Epithelial cell of proximal tubule (primary cell): Measurements from ENCODE around the gene C2CD4C. TPM values are rescaled to one million over a fixed set of nuclear protein-coding genes. Genes with fewer than 3 reads are reported as not detected.

Source experiments
- DNase-seq: peaks from one replicate; pipeline ENCODE4 v3.0.0-alpha.2; 2011; ENCODE audit warnings: low read depth
- H3K4me3 ChIP-seq: 2 replicates; pipeline ENCODE4 v1.5.1; 2011; ENCODE audit warnings: low read depth, mild to moderate bottlenecking, low read length
- total RNA-seq: library from RNA; depleted of rRNA; stranded (reverse); fragments of >200 nt; gene quantifications from 2 replicates; pipeline ENCODE4 v1.2.3, GENCODE V29; 2015
- TF ChIP-seq, protein P1 (sequence below): conservative IDR thresholded peaks from 2 replicates; pipeline ENCODE4 v1.5.1; 2012; ENCODE audit warnings: low read depth, mild to moderate bottlenecking, low read length

The C2CD4C gene, protein sequence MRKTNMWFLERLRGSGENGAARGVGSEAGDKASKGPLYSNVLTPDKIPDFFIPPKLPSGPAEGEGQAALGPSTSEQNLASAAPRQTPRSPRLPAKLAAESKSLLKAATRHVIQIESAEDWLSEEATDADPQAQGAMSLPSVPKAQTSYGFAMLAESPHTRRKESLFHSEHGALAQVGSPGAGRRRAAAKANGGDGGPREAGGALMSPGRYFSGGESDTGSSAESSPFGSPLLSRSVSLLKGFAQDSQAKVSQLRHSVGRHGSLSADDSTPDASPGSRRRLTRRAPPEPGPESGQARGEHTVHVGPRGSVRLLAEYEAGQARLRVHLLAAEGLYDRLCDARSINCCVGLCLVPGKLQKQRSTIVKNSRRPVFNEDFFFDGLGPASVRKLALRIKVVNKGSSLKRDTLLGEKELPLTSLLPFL
- 0.12 TPM in 1 of 2 replicates, not detected in the other for total RNA-seq

DNA sequence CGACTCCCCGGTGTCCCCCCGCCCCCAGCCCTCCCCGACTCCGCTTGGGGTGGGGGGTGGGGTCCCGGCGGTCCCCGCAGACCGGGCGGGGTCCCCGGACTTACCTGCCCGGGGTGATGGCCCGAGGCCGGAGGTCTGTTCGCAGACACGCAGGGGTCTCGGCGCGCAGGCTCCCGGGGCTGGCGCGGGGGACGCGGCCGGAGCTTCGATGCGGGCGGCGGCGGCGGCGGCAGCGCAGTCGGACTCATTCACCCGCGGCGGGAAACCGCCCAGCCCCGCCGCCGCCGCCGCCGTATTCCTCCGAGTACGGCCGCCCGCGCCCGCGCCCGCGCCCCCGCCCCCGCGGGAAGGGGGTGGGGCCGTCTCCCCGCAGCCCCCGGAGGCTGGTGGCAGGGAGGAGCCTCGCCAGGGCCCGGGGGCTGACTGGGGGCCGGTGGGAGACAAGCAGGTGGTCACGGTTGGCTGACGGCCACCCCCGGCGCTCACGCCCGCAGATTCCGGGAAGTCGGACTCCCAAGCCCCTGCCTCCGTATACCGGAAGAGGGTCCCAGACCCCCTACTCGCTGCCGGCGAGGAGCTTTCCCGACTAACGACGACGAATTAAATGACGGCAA lies at the start of gene C2CD4C:
TSS of gene C2CD4C (minus strand) at position 246 of the 614 bp plus-strand sequence. CDS start 786 bp downstream, outside the sequence.
- H3K4me3 ChIP-seq = peak within 1 kb of the TSS; percentile 27
- DNase-seq = no peak
- TF ChIP-seq, protein P1, sequence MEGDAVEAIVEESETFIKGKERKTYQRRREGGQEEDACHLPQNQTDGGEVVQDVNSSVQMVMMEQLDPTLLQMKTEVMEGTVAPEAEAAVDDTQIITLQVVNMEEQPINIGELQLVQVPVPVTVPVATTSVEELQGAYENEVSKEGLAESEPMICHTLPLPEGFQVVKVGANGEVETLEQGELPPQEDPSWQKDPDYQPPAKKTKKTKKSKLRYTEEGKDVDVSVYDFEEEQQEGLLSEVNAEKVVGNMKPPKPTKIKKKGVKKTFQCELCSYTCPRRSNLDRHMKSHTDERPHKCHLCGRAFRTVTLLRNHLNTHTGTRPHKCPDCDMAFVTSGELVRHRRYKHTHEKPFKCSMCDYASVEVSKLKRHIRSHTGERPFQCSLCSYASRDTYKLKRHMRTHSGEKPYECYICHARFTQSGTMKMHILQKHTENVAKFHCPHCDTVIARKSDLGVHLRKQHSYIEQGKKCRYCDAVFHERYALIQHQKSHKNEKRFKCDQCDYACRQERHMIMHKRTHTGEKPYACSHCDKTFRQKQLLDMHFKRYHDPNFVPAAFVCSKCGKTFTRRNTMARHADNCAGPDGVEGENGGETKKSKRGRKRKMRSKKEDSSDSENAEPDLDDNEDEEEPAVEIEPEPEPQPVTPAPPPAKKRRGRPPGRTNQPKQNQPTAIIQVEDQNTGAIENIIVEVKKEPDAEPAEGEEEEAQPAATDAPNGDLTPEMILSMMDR = no peak

DNA sequence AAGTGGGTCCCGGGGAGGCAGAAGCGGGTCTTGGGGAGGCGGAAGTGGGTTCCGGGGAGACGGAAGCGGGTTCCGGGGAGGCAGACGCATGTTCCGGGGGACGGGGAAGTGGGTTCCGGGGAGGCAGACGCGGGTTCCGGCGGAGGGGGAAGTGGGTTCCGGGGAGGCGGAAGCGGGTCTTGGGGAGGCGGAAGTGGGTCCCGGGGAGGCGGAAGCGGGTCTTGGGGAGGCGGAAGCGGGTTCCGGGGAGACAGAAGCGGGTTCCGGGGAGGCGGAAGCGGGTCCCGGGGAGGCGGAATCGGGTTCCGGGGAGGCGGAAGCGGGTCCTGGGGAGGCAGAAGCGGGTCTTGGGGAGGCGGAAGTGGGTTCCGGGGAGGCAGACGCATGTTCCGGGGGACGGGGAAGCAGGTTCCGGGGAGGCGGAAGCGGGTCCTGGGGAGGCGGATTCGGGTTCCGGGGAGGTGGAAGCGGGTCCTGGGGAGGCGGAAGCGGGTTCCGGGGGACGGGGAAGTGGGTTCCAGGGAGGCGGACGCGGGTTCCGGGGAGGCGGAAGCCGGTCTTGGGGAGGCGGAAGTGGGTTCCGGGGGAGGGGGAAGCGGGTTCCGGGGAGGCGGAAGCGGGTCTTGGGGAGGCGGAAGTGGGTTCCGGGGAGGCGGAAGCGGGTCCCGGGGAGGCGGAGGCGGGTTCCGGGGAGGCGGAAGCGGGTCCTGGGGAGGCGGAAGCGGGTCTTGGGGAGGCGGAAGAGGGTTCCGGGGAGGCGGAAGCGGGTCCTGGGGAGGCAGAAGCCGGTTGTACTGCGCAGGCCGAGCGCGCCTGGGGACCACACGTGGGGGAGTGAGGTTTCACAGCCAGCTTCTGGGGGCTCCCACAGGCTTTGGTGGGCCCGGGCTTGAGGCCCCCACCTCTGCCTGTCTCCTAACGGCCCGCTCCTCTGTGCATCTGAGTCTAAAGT lies 49.4 kb upstream of the C2CD4C start:
- TF ChIP-seq, protein P1 = no peak
- no peak for DNase-seq
- no peak overlapping the region for H3K4me3 ChIP-seq

DNA sequence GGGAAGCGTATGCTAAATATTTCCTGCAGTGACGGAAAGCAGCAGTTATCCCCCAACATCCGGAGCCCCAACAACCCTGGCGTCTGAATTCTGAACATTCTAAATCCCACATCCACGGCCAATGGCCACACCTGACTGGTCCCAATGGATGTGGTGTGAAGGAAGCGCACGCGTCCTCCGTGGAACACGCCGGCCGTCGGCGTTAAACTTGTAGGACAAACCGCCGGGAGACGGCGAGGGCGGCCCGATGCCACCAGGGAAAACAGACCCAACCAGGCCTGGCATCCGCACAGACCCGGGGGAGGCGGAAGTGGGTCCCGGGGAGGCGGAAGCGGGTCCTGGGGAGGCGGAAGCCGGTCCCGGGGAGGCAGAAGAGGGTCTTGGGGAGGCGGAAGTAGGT lies 48.7 kb upstream of the C2CD4C start:
- DNase-seq = no peak
- no peak overlapping the region for H3K4me3 ChIP-seq
- TF ChIP-seq, protein P1 = no peak

DNA sequence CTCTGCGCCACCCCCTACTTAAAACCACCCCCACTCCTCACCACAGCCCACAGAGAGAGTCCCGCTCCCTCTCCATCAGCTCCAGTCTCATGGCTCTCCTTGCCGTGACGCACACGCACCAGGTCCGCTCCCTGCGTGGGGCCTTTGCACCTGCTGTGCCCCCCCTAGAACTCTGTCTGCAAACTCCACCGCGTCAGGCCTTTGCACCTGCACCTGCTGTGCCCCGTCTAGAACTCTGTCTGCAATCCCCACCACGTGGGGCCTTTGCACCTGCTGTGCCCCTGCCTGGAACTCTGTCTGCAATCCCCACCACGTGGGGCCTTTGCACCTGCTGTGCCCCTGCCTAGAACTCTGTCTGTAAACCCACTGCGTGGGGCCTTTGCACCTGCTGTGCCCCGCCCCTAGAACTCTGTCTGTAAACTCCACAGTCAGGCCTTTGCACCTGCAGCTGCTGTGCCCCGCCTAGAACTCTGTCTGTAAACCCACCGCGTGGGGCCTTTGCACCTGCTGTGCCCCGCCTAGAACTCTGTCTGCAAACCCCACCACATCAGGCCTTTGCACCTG lies 47.7 kb upstream of the C2CD4C start:
- TF ChIP-seq, protein P1 = no peak
- no peak for DNase-seq
- no peak overlapping the region for H3K4me3 ChIP-seq

DNA sequence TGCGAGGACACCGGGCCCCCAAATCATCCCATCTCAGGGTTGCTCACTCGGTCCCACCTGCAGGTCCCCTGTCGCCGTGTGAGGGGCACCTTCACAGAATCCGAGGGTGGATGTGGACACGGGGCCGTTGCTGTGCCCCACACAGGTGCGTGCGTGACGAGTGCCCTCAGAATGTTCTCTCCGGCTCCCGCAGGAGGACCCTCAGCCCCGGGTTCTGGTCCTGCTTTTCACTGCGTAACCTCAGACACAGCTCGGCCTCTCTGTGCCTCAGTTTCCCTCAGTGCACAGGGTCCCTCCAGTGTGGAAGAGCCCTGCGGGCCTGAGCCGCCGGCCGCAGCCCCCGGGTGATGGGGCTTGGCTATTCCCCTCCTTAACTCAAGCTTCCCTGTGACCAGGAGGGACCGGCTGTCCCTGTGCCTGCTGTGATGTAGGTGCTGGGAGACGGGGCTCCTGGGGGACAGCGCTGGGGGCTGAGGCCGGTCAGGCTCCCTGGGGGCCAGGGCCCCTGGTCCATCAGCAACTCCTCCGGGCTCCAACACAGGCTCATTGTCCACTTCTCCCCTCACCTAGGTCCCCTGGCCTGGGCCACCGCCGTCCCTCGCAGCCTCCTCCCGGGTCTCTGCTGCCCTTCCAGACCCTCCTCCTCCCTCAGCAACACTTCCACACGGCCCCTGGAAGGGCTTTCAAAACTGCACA lies 47.1 kb upstream of the C2CD4C start:
- TF ChIP-seq, protein P1 = no peak
- no peak for DNase-seq
- no peak overlapping the region for H3K4me3 ChIP-seq
